Globus pallidus (tissue), 1 donor: ENCODE measurements around the gene TMEM132D.

Source experiments
- DNase-seq: peaks from one replicate; pipeline ENCODE4 v3.0.0-alpha.2; 2015; ENCODE audit warnings: low spot score

The TMEM132D gene

GRCh38 chr12:129534966-129535750 lies 368.7 kb downstream of the TMEM132D start:
- DNase-seq = no peak

GRCh38 chr12:129532707-129533499 lies 370.9 kb downstream of the TMEM132D start:
- DNase-seq = no peak

GRCh38 chr12:129532082-129532481 lies 371.7 kb downstream of the TMEM132D start:
- DNase-seq = no peak

GRCh38 chr12:129530984-129531383 lies 372.8 kb downstream of the TMEM132D start:
- no peak for DNase-seq

GRCh38 chr12:129530517-129530916 lies 373.3 kb downstream of the TMEM132D start:
- DNase-seq = no peak

GRCh38 chr12:129527506-129527905 lies 376.3 kb downstream of the TMEM132D start:
- no peak for DNase-seq

GRCh38 chr12:129523621-129524020 lies 380.2 kb downstream of the TMEM132D start:
- DNase-seq = no peak

- DNase-seq = no peak
Observed at GRCh38 chr12:129520739-129521138, 383.1 kb downstream of the TMEM132D start.

- DNase-seq = no peak
Observed at GRCh38 chr12:129503802-129504201, 400.0 kb downstream of the TMEM132D start.

- no peak for DNase-seq
Observed at GRCh38 chr12:129496226-129496625, 407.6 kb downstream of the TMEM132D start.

- DNase-seq = no peak
Observed at GRCh38 chr12:129494766-129495165, 409.1 kb downstream of the TMEM132D start.

GRCh38 chr12:129494260-129494659 lies 409.6 kb downstream of the TMEM132D start:
- no peak for DNase-seq

GRCh38 chr12:129489100-129489676 lies 414.6 kb downstream of the TMEM132D start:
- no peak for DNase-seq

GRCh38 chr12:129486931-129487330 lies 416.9 kb downstream of the TMEM132D start:
- no peak for DNase-seq

GRCh38 chr12:129483111-129483893 lies 420.5 kb downstream of the TMEM132D start:
- DNase-seq = peak; percentile 21

- DNase-seq = no peak
Observed at GRCh38 chr12:129481921-129482320, 421.9 kb downstream of the TMEM132D start.

- no peak for DNase-seq
Observed at GRCh38 chr12:129470196-129470595, 433.6 kb downstream of the TMEM132D start.

GRCh38 chr12:129467726-129468125 lies 436.1 kb downstream of the TMEM132D start:
- DNase-seq = no peak

- no peak for DNase-seq
Observed at GRCh38 chr12:129467289-129467688, 436.5 kb downstream of the TMEM132D start.

- DNase-seq = no peak
Observed at GRCh38 chr12:129466499-129466898, 437.3 kb downstream of the TMEM132D start.

GRCh38 chr12:129459886-129460285 lies 443.9 kb downstream of the TMEM132D start:
- no peak for DNase-seq

GRCh38 chr12:129446696-129447095 lies 457.1 kb downstream of the TMEM132D start:
- DNase-seq = no peak
